ENCODE results near the gene SDHAF4.
"Not testable (repeated sequence)": the region's sequence is repeated elsewhere in the genome, so short reads cannot be mapped to it uniquely, and the experiment has no call there.

Gene SDHAF4

DNA sequence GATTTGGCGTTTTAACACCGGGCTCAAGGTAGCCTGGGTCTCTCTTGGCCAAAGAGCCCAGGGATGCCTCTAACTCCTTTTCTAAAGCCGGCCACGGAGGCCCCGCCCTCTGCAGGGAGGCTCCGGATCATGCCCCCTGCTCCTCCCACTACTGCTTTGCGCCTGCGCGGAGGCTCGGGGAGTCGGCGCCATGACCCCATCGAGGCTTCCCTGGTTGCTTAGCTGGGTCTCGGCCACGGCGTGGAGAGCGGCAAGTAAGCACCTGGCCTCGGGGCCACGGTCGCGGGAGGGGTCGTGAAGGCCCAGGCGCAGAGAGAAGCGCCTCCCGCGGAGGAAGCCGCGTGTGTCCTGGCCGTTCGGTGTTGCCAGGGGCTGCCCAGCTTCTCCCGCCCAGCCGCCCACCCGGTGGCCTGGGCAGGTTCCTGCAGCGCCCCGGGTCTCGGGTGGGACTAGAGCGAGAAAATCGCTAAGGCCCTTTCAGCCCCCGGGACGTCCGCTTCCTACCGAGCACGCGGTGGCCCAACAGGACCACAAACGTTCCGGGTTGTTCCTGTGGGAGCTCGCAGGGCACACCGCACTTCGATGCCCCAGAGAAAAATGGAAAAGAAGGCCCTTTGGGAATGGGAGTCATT, at the start of gene SDHAF4:
TSS of gene SDHAF4 (plus strand) at position 180 of the 632 bp plus-strand sequence. CDS start at position 191, 11 bp downstream.
- peak; percentile 66 for DNase-seq

DNA sequence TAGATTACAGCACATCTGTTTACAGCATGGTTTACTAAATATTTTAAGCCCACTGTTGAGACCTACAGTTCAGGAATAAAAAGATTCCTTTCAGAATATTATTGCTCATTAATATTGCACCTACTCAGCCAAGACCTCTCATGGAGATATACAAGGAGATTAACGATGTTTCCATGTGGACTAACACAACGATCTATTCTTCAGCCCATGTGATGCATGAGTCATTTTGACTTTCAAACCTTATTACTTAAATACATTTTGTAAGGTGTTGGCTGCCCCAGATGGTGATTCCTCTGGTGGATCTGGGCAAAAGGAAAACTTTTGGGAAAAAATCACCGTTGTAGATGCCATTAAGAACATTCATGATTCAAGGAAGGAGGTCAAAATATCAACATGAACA, 48.0 kb upstream of the SDHAF4 start:
- no peak for DNase-seq

DNA sequence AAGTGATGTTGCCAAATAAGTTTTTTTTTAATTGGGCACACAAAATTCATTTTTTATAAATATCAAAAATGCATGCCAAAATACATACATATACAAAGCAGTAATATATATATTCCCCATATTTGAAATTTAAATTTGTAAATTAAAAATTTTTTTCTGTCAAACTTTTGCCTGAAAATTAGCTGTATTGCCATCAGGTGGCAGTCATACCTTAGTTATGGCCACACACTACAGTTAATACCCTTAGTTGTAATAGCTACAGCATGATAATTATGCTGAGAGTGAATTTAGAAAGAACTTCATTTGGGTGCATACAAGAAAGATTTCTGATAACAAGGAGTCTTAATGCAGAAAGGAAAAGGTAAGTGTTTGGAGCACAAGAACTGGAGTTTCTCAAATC, 46.2 kb upstream of the SDHAF4 start:
- no peak for DNase-seq

DNA sequence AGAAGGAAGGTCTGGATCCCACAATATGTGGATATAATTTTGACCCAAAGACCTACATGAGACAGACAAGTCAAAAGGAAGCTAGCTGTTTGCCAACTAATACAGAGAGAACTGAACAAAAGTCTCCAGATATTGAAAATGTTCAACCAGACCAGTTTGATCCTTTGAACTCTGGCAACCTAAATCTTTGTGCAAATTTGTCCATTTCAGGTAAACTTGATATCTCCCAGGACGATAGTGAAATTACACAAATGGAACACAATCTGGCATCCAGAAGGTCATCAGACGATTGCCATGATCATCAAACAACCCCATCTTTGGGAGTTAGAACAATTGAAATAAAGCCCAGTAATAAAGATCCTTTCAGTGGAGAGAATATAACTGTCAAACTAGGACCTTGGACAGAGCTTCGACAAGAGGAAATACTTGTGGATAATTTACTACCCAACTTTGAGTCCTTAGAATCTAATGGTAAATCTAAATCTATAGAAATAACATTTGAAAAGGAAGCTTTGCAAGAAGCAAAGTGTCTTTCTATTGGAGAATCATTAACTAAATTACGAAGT, 41.9 kb upstream of the SDHAF4 start:
- no peak for DNase-seq

DNA sequence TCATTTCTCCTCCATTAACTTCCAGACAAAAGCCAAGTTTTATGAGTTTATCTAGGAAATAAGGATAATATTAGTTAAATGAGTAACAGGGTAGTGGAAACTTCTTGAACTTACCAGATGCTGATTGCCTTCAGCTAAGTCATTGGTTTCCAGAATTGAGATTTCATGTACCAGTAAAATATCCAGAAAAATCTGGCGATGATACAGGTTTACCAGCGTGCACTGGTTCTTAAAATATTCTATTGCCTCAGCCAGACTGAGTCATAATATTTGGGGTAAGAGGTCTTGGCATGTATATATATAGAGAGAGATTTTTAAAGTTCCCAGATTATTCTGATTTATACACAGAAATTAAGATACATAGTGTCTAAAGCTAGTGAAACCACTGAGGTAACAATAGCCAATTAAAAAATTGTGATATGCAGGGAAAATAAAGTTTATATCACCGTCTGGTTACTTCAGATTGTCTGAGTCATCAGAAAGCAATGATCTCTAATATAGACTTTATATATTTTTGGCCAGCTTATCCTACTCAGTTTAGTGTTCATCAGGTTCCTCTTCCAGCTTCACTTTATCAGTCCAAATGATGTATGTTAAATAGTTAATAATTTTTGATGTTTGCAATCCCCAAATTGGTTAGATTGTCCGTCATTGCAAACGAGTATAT, 39.5 kb upstream of the SDHAF4 start:
- DNase-seq: no peak

DNA sequence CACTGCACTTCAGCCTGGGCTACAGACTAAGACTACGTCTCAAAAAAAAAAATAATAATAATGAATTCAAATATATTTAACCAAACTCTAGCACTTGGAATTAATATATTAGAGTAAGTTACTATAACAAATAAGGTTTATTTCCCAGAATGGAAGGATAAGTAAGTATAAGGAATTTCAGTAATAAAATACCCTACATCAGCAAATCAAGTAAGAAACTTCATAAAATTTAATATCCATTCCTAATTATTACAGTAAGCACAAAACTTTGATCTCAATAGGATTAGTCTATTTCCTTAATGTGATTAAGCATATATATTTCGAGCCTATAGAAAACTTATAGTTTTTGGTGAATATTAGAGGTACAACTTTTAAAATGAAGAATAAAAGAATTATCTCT, 36.7 kb upstream of the SDHAF4 start:
- no peak for DNase-seq

DNA sequence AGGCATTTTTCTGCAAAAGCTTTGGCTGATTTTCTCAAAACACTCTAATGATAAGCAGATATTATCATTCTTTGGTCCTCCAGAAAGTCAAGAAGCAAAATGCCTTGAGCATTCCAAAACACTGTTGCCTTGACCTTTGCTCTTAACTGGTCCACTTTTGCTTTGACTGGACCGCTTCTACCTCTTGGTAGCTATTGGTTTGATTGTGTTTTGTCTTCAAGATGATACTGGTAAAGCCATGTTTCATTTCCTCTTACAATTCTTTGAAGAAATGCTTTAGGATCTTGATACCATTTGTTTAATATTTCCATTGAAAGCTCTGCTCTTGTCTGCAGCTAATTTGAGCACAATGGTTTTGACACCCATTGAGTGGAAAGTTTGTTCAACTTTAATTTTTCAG, 35.6 kb upstream of the SDHAF4 start:
- no peak for DNase-seq

DNA sequence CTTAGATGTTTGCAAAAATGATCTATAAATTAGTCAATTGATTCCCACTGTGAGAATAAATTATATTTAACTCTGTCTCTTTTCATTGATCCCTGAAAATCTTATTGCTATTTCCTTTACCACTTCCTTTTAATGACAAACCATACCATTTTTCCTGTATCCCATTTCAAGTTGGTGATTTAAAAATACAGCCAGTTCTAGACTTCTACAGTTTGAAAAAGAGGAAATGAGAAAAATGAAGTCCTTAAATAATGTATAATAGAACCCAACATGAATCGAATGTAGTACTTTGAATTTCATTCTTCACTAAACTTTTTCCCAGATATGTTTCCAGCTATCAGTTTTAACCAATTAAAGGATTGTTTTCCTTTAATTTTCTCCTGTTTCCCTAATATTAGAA, 29.5 kb upstream of the SDHAF4 start:
- DNase-seq: no peak

DNA sequence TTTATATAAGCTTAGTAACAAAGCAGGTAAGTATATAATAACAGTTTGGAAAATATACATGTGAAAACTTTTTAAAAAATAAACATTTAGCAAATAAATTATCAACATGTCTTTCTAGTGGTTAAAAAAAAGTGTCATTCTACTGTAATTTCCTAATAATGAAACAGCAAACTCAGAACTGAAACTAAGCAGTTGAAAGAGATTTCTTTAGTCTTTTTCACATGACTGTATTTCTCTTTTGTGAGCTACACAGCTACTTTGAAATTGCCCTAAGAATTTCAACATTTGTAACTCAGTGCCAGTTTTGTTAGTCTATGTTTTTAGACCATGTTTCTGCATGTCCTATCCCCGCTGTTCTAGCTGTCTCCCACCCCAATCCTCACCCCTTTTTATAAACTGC, 28.4 kb upstream of the SDHAF4 start:
- no peak for DNase-seq

DNA sequence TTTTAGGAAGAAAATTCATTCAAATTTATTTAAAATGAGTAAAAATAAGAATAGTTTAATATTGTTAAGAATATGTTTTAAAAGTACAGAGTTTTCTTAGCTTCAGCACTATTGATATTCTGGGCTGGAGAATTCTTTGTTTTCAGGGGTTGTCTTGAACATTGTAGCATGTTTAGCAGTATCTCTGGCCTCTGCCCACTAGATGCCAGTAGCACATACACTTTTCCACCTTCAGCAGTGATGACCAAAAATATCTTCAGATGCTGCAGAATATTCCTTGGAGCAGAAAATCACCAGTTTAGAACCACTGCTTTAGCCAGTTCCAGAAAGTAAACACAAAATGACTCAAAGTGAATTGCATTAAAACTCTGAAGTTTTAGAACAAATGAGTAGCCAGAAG, 19.4 kb upstream of the SDHAF4 start:
- no peak for DNase-seq

DNA sequence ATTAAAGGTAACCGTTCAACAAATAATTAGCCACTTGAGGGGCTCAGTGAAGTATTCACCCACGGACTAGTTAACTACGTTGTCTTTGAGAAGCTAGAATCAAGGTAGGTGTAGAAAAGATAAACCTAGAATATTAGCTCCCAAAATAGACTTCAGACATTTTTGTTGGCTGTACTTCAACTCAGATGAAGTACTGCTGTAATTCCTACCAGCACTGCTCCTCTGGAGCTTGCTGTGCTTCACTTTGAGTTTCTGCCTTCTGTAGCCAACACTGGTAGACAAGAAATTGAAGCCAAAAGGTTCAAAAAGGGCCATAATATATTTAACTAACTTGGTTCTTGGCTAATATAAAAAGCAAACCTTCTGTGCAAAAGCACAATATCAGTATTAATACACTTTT, 18.8 kb upstream of the SDHAF4 start:
- no peak for DNase-seq

DNA sequence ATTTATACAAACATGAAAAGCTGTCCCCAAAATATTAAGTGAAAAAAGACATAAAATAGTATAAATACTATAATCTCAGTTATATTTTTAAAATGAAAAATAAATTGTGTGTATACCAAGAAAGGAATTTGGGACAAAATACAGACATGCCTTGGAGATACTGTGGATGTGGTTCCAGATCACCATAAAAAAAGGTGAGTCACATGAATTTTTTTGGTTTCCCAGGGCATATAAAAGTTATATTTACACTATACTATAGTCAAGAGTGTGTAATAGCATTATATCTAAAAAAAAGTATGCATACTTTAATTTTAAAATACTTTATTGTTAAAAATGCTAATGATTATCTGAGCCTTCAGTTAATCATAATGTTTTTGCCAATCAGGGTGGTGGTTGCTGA, 17.4 kb upstream of the SDHAF4 start:
- no peak for DNase-seq

DNA sequence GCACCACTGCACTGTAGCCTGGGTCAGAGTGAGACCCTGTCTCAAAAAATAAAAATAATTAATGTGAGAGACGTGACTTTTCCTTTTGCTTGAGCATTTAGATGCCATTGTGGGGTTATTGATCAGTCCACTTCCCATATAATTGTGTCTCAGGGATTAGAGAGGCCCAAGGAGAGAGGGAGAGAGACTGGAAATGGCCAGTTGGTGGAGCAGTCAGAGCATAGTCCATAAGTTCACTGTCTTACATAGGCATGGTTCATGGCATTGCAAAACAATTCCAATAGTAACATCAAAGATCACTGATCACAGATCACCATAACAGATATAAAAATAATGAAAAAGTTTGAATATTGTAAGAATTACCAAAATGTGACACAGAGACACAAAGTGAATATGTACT, 15.2 kb upstream of the SDHAF4 start:
- DNase-seq: no peak

DNA sequence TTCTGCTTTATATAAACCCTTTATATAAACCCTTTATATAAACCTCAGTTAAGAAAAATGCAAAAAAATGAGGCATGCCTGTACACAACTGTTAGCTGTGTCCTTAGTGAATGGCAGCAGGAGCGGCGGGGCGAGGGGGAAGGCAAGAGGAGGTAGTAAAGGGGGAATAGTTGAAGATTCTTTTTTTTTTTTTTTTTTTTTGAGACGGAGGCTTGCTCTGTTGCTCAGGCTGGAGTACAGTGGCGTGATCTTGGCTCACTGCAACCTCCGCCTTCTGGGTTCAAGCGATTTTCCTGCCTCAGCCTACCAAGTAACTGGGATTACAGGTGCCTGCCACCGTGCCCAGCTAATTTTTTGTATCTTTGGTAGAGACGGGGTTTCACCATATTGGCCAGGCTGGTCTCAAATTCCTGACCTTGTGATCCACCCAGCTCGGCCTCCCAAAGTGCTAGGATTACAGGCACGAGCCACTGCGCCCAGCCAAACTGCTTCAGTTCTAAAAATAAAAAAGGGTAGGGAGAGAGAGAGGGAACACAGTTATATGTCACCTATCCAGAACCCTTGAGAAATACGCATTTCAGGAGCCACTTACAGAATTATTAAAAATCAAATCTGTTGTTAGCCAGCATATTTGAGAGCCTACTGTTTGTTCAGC, 14.3 kb upstream of the SDHAF4 start:
- not testable (repeated sequence) for DNase-seq

DNA sequence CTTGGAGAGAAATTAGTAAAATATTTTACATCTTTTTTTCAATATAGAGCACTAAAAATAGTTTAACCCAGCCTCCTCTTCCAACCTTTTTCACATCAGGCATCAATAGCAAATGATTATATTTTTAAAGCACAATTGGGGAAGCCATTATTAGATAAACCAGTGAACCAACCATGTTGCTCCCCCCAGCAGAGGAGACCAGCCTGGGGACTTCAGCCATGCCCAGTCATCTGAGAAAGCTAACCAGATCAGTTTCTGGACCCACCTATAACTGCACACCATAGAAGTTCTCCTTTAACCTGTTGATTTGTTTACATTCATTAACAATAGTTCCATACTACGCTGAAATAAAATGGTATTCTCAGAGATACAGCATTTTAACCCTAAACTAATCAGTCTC, 13.8 kb upstream of the SDHAF4 start:
- DNase-seq: no peak

DNA sequence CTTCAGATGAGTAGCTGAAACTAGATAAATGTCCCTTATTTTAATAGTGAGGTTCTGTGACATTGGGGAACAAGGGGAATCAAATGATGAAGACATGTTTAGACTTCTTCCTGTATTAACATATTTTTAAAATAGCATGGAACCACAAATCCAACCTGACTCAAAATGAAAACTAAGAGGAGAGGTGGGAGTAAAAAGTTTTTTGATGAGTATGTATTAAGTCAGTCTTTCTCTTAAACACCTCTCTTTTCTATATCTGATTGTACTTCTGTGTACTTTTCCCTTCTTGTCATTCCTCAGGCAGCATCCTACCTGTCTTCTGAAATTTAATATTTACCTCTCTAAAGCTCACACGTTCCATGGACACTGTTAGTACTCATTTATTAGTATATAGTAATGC, 8.7 kb upstream of the SDHAF4 start:
- no peak for DNase-seq

DNA sequence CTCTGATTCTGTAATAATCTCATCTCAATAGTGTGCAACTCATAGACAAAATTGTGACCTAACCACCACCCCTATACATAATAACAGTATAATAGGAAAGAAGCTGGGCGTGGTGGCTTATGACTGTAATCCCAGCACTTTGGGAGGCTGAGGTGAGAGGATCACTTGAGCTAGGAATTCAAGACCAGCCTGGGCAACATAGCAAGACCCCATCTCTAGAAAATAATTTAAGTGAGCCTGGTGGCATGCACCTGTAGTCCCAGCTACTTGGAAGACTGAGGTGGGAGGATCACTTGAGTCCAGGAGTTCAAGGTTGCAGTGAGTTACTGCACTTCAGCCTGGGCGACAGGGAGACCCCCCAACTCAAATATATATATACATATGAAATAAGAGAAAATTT, 4.3 kb upstream of the SDHAF4 start:
- DNase-seq: not testable (repeated sequence)

DNA sequence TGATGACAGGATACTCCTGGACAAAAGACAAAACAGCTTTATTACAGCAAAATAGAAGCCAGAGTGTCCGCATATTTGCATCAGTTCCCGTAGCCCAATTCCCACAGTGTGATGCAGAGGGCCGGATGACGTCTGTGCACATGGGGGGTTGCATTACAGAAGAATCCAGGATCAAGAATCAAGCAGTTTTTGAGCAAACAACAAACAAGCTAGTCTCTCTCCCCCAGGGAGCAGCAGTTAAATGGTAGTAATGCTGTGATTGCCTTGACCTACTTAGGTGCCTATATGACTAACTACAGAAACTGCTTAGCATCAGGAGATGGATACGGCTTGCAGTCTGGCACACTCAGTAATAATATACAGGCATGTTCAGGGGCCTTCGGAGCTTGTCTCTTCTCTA, 3.2 kb upstream of the SDHAF4 start:
- no peak for DNase-seq

DNA sequence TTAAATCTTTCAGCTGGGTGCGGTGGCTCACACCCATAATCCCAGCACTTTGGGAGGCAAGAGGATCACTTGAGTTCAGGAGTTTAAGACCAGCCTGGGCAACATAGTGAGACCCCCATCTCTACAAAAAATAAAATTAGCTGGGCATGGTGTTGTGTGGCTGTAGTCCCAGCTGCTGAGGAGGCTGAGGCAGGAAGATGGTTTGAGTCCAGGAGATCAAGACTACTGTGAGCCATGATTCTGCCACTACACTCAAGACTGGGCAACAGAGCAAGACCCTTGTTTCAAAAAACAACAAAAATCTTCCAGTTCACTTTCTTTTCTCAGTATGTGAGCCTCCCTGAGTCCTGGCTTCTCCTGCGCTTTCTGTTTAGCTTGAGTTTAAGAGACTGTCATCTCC, 7.9 kb downstream of the SDHAF4 start:
- DNase-seq: no peak

DNA sequence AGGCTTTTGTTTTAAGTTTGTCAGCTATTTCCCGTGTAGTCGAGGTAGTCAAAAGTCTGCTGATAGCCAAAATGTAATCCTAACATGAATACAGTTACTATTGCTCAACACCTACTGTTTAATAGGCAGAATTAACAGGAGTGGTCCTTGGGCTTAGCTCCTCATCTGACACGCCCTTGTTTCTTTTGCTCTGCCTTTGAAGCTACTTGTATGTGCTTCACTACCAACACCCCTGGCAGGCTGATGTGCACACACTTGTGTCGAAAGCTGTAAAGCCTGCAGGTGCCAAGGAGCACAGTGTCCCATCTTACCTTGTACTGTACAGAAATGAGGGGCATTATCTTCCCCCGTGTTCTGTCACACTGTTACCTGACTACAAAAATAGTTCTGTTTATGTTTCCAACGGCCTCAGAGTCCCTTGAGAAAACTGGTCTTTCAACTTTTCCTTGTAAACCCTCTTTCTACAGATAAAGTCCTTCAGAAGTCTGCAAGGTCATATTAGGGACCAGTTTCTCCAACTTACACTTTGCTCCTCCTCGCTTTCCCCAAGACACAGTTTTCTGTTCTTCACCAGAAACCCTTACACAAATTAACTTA, 9.3 kb downstream of the SDHAF4 start:
- DNase-seq: no peak

DNA sequence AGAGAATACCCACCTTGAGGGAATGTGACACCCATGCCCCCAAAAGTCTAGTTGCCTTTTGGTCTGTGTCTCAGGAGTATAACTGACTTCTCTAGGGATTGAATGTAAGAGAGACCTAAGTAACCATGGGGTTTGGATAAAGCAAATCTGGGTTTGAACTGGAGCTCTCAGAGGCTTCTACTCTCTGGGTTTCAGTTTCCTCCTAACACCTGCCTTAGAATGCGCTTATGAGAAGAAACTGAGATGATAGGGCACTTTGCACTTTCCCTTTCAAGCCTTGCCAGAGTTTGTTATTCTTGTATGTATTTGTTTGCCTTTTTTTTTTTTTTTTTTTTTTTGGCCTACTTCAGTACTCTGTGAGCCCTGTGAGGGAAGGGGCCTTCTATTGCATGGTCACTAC, 19.4 kb downstream of the SDHAF4 start:
- no peak for DNase-seq

DNA sequence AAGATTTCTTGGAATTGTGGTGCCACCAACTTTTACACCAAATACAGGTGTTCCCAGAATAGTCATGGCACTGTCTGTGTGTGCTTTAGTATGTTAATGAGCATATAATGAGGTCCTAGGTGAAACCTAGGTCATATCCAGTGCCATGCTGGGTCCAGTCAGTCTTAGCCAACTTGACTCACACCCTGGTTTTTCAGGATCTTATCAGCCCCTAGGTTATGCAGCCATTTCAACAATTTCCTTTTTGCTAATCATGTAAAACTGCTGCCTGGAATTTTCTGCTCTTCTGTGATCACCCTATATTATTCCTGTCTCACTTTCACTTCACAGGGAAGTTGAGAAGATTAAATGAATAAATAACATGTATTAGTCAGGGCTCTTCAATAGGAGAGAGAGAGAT, 23.7 kb downstream of the SDHAF4 start:
- DNase-seq: no peak

DNA sequence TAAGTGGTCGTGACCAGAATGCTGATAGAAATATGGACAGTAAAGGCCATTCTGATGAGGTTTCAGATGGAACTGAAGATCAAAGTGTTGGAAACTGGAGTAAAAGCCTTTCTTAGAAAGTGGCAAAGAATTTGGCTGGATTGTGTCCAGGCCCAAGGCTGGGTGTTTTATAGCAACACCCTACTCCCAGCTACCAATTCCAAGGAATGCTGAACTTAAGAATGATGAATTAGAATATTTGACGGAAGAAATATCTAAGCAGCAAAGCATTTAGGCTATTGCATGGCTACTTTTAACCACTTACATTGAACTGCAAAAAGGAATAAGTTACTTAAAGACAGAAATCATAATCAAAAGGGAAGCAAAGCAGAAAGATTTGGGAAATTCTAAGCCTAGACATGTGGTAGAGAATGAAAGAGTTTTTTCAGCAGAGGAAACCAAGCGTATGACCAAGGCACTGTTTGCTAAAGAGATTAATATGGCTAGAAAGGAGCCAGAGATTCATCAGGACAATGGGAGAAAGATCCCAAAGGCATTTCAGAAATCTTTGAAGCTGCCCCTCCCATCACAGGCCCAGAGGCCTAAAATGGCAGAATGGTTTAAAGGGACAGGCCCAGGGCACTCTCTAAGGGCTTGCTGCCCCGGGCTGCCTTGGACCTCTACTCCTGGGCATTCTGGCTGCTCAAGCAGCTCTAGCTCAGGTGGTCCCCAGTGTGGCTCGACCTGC, 25.8 kb downstream of the SDHAF4 start:
- DNase-seq: no peak
